Neural progenitor cell (in vitro differentiated cells): ENCODE measurements around the gene FAM107A.

Experiments used
- CTCF ChIP-seq: fragments of 200-600 bp; sonication (generic); IDR thresholded peaks from 2 replicates; pipeline ENCODE4 v1.5.1; 2017; ENCODE audit warnings: antibody characterized with exemption, mild to moderate bottlenecking
- EZH2 ChIP-seq: fragments of 200-600 bp; sonication (generic); IDR thresholded peaks from 2 replicates; pipeline ENCODE4 v1.6.1; 2017; ENCODE audit warnings: antibody characterized with exemption, mild to moderate bottlenecking, moderate library complexity
- EZH2phosphoT487 ChIP-seq: fragments of 200-600 bp; sonication (generic); IDR thresholded peaks from 2 replicates; pipeline ENCODE4 v1.6.1; 2017; ENCODE audit warnings: antibody characterized with exemption

- TF ChIP-seq CTCF (no peak), EZH2 (no peak), EZH2phosphoT487 (no peak)
Measured at GRCh38 chr3:58535531-58536500, 41.4 kb downstream of the FAM107A start.
